ENCODE data around the gene SHROOM2.

Gene SHROOM2

DNA sequence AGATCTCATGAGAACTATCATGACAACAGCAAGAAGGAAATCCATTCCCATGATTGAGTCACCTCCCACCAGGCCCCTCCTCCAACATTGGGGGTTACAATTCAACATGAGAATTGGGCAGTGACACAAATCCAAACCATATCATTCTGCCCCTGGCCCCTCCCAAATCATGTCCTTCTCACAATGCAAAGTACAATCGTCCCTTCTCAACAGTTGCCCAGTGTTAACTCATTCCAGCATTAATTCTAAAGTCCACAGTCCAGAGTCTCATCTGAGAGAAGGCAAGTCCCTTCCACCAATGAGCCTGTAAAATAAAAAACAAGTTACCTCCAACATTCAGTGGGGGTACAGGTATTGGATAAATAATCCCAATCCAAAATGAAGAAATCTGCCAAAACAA lies 166.1 kb downstream of the SHROOM2 start:
- DNase-seq = no peak

DNA sequence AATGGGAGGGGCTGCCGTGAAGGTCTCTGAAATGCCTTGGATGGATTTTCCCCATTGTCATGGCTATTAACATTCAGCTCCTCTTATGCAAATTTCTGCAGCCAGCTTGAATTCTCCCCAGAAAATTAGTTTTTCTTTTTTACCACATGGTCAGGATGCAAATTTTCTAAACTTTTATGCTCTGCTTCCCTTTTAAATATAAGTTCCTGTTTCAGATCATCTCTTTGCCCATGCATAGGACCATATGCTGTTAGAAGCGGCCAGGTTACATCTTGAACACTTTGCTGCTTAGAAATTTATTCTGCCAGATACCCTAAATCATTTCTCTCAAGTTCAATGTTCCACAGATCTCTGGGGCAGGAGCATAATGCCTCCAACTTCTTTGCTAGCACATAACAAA lies 167.2 kb downstream of the SHROOM2 start:
- DNase-seq = no peak

DNA sequence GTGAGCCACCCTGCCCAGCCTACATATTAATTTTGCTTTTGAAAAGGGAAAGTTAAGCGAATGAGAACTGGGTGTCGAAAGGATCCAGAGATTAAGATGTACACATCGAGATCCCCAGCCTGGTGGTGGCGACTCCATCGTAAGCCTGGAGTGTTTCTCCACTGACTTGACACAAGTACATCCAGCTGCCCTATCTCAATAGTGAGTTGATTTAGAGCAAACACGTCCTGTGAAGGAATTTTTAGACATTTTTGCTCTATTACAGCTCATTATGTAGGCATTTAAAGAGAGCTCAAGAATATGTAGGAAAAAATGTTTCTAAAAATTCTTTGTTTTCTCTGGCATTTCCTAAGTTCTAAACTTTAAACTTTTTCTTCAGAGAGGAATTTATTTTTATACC lies 169.3 kb downstream of the SHROOM2 start:
- DNase-seq = no peak

DNA sequence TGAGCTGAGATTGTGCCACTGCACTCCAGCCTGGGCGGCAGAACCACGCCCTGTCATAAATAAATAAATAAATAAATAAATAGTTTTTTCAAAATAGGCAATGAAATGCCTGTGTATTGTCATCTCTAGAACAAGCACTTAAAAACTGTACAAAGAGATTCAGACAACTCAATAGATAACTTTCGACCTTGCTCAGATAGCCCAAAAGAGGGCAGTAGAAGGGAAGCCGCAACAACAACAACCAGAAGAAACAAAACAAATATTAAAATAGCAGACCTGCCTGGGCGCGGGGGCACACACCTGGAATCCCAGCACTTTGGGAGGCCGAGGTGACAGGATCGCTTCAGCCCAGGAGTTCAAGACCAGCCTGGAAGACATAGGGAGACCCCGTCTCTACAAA lies 171.5 kb downstream of the SHROOM2 start:
- DNase-seq = no peak

DNA sequence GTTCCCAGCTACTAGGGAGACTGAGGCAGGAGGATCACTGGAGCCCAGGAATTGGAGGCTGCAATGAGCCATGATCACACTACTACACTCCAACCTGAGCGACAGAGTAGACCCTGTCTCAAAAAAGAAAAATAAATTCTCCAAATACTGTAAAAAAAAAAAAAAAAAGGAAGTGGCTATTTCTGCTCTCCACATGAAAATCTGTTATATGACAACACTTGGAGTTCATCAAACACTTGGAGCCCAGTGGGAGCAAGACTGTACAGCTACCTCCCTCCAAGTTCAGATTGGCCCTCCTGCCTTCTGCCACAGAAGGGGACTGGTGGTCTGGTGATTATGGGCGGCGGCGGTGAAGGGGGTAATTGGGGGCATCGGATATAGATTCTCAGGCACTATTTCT lies 172.0 kb downstream of the SHROOM2 start:
- DNase-seq = no peak

DNA sequence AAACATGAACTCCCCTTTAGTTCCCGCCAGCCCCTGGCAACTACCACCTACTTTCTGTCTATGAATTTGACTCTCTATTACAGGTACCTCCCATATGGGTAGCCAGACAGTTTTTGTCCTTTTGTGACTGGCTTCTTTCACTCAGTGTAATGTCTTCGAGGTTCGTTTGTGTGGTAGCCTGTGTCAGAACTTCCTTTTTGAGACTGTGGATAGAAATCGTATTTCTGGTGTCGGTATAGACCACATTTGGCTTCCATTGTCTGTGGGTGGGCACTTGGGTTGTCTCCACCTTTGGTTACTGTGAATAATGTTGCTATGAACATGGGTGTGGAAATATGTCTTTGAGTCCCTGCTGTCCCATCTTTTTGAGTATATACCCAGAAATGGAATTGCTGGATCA lies 175.5 kb downstream of the SHROOM2 start:
- no peak for DNase-seq

DNA sequence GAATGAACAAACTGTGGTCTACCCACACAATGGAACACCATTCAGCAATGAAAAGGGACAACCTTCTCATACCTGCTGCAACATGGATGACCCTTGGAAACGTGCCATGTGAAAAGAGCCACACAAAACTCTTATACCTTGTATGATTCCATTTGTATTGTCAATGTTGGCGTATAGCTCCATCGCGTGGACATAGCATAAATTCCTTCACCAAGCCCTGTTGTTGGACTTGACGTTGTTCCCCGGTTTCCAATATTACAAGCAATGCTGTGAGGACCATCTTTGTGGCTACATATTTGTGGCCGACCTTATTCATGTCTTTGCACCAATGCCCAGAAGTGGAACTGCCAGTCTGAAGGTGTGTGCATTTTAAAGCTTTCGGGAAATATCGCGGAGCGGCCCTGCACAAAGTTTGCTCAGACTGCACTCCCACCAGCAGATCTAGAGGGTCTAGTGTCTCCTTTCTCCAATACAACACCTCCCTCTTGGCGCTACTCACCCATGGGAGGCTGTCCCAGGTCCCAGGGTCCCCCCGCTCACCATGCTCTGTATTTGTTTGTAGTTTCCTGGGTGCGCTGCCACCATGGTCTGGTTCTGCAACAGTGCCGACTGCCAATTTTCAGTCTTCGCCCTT lies 180.7 kb downstream of the SHROOM2 start, which contains the start of gene CLDN34:
Gene CLDN34, plus strand, starts transcription at position 584 of the 634 bp plus-strand sequence. Its CDS starts 0 bp downstream, at position 584.
- DNase-seq = no peak

DNA sequence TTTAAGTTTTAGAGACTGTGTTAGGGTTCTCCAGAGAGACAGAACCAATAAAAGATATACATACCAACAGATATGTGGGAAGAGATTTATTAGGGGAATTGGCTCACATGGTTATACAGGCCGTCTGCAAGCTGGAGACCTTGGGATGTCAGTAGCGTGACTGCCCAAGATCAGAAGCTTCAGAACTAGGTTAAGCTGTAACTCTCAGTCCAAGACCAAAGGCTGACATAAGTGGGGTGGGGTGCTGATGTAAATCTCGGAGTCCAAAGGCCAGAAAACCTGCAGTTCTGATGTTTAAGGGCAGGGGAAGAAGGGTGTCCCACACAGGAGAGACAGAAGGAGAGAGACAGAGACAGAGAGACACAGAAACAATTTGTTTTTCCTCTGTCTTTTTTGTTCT lies 191.4 kb downstream of the SHROOM2 start:
- no peak for DNase-seq

DNA sequence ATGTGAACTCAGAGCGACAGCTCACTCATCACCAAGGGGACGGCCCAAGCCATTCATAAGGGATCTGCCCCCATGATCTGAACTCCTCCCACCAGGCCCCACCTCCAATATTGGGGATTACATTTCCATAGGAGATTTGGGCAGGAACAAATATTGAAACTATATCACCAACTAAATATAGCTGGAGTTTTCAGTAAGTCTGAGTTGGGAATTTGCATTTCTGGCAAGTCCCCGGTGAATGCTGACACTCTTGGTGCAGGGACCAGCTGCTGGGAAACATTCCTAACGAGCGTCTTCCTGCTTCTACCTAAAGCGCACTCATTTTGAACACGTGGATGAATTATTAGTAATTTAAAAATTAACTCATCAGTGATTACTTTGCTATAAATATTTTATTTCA lies 194.2 kb downstream of the SHROOM2 start:
- no peak for DNase-seq

DNA sequence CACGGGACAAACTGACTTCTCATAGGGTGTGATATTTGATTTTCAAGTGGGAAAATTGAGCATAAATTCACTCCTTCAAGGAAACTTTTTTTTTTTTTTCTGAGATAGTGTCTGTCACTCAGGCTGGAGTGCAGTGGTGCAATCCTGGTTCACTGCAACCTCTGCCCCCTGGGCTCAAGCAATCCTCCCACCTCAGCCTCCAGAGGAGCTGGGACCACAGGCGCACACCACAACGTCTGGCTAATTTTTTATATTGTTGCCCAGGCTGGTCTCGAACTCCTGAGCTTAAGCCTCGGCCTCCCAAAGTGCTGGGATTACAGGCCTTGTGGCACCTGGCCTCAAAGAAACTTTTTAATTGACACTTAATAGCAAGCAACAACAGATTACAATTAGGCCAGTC lies 194.7 kb downstream of the SHROOM2 start:
- DNase-seq = no peak

DNA sequence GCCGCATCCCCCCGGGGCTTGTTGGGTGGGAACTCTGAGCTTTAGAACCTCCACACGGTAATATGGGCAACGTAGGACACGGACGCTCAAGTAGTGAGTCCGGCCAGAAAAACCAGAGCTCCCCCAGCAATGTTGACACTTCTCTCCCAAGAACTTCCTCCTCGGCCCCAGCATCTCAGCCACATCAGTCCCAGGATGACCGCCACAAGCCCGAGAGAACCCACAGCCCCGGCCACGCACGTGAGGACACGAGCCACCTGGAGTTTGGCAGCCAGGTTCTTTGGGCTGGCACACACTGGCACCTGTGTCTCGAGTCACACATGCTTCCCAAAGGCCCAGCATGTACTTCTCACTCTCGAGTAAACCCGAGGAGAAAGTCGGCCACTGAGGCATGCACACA lies 197.2 kb downstream of the SHROOM2 start:
- DNase-seq = no peak

DNA sequence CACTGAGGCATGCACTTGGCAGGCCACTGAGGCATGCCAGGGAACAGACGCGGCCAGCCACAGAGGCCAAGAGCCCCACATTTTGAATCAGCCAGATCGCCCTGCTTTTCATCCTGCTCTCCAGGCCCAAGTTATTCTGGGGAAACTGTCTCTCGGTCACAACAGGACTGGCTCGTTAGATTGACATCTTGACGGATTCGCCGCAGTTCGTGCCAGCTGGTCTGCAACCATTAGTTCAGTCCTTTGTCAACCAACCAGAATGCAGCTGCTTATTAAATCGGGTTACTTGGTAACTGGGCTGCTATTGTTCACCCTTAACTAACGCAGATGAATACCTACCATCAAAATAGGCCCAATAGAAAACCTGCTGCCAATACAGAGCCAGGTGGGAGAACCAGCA lies 197.6 kb downstream of the SHROOM2 start:
- DNase-seq = no peak

DNA sequence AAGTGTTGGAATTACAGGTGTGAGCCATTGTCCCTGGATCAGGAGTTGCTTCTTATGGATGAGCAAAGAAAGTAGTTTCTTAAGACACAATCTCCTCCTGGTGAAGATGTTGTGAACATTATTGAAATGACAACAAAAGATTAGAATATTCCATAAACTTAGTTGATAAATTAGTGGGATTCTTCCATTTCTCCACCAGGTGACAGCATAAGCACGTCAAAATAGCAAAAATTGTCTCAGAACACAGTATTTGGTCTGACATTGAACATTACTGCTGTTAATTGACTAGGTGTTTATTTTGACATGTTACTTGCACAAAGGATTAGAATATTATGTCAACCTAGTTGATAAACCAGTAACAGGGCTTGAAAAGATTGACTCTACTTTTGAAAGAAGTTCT lies 202.5 kb downstream of the SHROOM2 start:
- no peak for DNase-seq

DNA sequence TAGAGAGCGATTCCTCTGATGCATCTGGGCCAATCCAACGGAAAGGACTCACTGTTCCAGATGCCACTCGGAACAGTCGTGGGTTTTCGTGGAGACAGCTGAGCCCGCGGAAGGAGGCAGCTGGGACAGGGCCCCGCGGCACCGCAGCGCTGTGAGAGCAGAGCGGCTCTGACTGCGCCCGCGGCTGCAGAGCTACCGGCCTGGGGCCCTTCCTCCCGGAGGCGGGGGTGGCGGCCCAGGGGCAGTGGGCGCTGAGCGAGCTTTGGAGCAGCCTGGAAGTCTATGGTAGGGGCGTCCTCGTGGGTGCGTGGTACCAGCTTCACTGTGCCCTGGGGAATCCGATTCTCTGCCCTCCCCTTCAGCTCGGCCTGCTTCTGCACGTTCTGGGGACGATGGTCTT lies 205.8 kb downstream of the SHROOM2 start:
- DNase-seq = no peak

DNA sequence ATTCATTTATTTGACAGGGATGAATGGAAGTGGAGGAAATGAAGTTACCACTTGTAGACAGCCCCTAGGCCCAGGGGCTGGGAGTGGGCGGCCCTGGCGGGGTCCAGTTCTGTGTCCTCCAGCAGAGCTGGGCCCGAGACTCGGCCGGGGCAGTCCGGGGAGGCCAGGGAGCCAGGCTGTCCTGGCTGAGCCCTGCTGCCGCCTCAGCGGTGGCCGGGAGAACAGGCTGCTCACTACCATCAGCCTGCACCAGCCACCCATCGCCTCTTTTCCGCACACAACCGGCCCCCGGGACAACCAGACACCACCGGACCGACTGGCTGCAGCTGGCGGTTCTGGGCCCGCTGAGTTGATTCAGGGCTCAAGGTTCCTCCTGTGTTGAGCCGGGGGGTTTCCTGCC lies 206.5 kb downstream of the SHROOM2 start:
- no peak for DNase-seq

DNA sequence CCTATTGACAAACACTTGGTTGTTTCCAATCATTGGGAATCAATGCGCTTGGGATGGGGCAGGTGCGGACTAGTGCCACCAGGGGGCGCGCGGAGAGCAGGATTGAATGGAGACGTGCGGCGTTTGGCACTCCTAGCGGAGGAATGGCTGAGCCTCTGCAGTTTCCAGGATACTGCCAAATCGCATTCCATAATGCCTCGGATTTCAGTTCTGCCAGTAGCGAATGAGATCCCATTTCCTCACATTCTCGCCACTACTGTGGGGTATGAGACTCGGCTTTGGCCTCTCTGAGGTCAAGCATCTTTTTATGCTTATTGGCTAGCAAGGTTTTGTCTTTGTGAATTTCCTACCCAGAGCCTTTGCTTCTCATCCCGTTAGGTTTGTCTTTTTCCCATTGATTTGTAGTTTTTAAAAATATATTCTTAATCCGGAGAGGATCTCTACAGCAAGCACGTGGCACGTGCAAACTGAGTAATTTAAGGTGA lies 209.7 kb downstream of the SHROOM2 start:
- peak; percentile 85 for DNase-seq

DNA sequence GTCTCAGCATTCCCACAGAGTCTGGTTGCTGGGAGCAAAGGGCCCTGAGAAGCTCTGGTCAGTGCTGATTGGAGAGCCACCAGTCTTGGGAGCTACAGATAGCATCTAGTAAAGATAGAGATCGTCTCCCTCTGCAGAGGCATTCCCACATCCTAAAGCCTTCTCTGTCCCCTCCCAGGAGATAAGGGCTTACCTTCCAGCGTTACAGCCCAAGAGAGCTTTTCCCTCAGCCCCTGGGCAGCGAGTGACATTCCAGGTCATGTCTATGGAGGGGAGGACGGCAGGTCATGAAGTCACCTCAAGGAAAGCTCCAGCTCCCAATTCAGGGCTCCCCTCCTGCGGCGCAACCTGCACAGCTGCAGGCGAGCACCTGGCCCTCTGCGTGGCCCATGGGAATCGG lies 210.8 kb downstream of the SHROOM2 start:
- DNase-seq = no peak

DNA sequence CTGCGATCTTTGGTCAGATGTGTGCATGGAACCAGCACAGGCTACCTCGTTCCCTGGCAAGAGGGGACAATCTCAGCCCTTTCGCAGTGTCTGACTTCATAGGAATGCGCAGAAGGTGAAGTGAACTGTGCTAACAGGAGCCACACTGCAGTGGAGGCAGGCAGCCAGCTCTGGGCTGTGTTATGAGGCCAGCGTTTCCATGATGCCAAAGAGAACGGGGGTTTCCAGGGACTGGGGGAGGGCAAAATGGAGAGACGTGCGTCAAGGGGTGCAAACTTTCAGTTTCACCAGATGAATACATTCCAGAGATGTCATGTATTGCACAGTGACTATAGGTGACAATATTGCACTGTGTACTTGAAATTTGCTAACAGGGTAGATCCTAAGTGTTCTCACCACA lies 211.3 kb downstream of the SHROOM2 start:
- DNase-seq = no peak
